GM13976 (cell line): ENCODE results near the gene HSP90AB1.

ENCODE experiments used
- DNase-seq: peaks from one replicate; pipeline ENCODE4 v3.0.0; 2012; ENCODE audit warnings: low spot score
- CTCF ChIP-seq: IDR thresholded peaks from 2 replicates; pipeline ENCODE4 v1.5.1; 2012; ENCODE audit warnings: borderline replicate concordance, mild to moderate bottlenecking; ENCODE audit not compliant: insufficient read depth; ENCODE audit errors: extremely low read depth, missing control alignments, control extremely low read depth
- in situ Hi-C: fragments of 300-500 bp; cut with MboI; formaldehyde crosslinking; loops from one replicate; pipeline ENCODE4 v1.12.0; 2022; ENCODE audit warnings: low sequenced_read_pairs, mixed read lengths, inconsistent platforms; ENCODE audit not compliant: unreplicated experiment

Gene HSP90AB1

GRCh38 chr6:44202972-44203750 is 43.7 kb upstream of the HSP90AB1 start:
- in situ Hi-C loops, result no loop called here
- TF ChIP-seq CTCF, result no peak
- no peak for DNase-seq

GRCh38 chr6:44203955-44204354 is 42.9 kb upstream of the HSP90AB1 start:
- in situ Hi-C loops, result no loop called here
- no peak for TF ChIP-seq CTCF
- no peak for DNase-seq

- TF ChIP-seq CTCF, result no peak
- in situ Hi-C loops, result no loop called here
These were observed 38.9 kb upstream of the HSP90AB1 start for GRCh38 chr6:44207966-44208365.

GRCh38 chr6:44211284-44211683 is 35.6 kb upstream of the HSP90AB1 start:
- DNase-seq, result no peak
- in situ Hi-C loops, result no loop called here
- no peak for TF ChIP-seq CTCF

More at GRCh38 chr6:44207966-44208365, 38.9 kb upstream of the HSP90AB1 start:
- DNase-seq, result no peak

- in situ Hi-C loops, result no loop called here
- no peak for TF ChIP-seq CTCF
- DNase-seq, result no peak
These were observed 32.6 kb upstream of the HSP90AB1 start for GRCh38 chr6:44214307-44214706.

GRCh38 chr6:44216677-44217331 is 30.1 kb upstream of the HSP90AB1 start, which contains the start of gene MYMX:
Gene MYMX, plus strand, starts transcription at chr6:44216926. Its CDS starts 546 bp downstream, at chr6:44217472.
- in situ Hi-C loops, result no loop called here
- TF ChIP-seq CTCF, result no peak
- no peak for DNase-seq
